Measurements from ENCODE around the gene RBM22.

Gene RBM22

DNA sequence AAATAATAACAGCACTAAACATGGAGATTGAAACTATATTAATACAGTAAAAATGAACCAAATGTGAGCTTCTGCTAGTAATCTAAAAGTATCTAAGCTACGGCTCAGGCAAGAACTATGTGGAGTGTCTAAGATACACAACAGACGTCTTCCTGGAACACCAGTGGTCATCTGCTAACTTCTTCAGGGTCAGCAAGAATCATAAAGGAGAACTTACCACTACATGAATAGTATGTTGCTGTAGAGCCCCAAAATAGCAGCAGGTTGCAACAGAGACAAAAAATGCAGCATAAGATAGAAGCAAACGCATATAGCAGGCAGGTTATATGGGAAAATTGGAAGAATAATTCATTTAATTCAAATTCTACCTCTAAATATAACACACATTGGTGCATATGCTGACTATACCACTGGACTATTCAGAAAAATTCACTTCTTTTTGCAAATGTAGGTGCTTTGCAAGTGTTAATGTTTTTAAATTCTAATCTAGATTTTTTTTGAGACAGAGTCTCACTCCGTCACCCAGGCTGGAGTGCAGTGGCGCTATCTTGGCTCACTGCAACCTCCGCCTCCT is 30.9 kb upstream of the RBM22 start:
- no peak overlapping the region for H3K4me3 ChIP-seq (ENCODE audit: low read length)
- TF ChIP-seq, protein P1, sequence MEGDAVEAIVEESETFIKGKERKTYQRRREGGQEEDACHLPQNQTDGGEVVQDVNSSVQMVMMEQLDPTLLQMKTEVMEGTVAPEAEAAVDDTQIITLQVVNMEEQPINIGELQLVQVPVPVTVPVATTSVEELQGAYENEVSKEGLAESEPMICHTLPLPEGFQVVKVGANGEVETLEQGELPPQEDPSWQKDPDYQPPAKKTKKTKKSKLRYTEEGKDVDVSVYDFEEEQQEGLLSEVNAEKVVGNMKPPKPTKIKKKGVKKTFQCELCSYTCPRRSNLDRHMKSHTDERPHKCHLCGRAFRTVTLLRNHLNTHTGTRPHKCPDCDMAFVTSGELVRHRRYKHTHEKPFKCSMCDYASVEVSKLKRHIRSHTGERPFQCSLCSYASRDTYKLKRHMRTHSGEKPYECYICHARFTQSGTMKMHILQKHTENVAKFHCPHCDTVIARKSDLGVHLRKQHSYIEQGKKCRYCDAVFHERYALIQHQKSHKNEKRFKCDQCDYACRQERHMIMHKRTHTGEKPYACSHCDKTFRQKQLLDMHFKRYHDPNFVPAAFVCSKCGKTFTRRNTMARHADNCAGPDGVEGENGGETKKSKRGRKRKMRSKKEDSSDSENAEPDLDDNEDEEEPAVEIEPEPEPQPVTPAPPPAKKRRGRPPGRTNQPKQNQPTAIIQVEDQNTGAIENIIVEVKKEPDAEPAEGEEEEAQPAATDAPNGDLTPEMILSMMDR (IDR thresholded peaks at IDR 0.05; ENCODE audit: insufficient read depth, low read depth, low read length, missing control alignments) = no peak
- DNase-seq (ENCODE audit: low read depth) = no peak

DNA sequence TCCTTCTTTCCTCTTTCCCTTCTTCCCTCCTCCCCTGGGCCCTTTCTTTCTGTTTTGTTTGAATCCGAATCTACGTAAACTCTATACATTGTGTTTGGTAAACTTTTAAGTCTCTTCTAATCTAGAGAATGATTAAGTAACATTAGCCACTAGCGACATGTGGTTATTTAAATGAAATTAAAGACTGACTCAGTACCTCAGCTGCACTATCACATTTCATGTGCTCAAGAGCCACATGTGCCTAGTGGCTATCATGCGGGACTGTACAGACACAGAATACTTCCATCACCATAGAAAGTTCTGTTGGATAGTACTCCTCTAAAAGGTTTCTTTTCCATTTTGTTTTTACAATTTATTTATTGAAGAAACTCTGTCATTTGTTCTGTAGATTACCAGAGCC is 29.0 kb upstream of the RBM22 start:
- no peak overlapping the region for H3K4me3 ChIP-seq (ENCODE audit: low read length)
- TF ChIP-seq, protein P1 (IDR thresholded peaks at IDR 0.05; ENCODE audit: insufficient read depth, low read depth, low read length, missing control alignments) = no peak
- DNase-seq (ENCODE audit: low read depth) = no peak

DNA sequence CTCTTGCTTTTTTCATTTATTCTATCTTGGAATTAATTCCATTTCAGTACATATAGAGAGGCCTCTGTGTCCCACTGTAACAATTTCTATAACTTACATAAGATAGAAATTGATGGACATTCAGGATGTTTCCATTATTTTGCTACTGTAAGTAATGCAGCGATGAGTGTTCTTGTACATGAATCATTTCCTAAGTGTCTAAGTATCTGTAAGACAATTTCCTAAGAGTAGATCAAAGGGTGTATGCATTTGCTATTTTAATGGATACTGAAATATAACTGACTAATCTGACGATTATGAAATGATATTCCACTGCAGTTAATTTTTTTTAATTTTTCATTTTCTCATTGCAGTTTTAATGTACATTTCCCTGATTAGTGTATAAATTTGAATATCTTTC is 23.0 kb upstream of the RBM22 start:
- TF ChIP-seq, protein P1 (IDR thresholded peaks at IDR 0.05; ENCODE audit: insufficient read depth, low read depth, low read length, missing control alignments) = no peak
- DNase-seq (ENCODE audit: low read depth) = peak; percentile 18
- H3K4me3 ChIP-seq (ENCODE audit: low read length) = no peak overlapping the region

DNA sequence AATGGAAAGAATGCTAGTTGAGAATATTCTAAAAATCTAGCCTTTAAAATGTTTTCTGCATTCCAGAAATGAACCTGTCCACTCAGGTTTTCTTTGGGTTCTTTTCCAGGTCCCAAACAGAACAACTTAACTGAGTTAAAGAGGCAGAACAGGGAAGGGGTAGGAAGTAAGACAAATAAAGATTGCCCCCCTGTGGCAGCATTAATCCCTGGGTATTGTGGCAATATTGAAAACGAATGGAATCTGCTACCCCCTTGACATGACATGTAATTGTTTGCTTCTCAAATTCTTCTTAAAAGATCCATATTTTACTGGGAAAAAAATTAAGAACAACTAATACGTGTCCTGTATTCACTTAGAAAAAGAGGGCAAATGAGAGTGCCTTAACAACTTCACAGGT is 9.3 kb upstream of the RBM22 start:
- peak; percentile 11 for DNase-seq (ENCODE audit: low read depth)
- TF ChIP-seq, protein P1 (IDR thresholded peaks at IDR 0.05; ENCODE audit: insufficient read depth, low read depth, low read length, missing control alignments) = peak; percentile 27

DNA sequence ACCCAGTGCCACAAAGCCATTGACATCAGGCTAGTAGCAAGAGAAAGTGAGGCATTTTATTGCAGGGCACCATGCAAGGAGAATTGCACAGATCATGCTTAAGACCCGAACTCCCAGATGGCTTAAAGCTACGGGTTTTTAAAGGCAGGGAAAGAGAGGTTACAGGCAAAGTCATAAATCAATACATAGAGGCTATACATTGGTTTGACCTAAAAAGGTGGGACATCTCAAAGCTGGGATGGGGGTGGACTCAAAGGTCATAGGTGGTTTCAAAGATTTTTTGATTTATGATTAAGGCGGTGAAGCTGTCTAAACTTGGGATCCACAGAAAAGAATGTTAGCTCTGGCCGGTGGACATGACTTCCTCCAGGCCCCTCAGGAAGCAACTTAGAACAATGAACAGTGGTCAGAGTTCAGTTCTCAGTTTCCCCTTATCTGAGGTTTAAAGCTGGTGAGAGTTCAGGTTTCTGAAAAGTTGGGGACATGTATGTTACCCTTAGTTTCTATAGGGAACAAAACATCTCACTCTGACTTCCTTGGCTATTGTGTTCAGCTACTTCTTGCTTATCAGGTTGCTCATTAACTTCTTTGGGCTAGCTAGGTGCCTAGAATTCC is 6.0 kb upstream of the RBM22 start:
- TF ChIP-seq, protein P1 (IDR thresholded peaks at IDR 0.05; ENCODE audit: insufficient read depth, low read depth, low read length, missing control alignments) = no peak
- DNase-seq (ENCODE audit: low read depth) = no peak
- H3K4me3 ChIP-seq (ENCODE audit: low read length) = no peak overlapping the region

More for the DNA sequence above, 9.3 kb upstream of the RBM22 start:
- no peak overlapping the region for H3K4me3 ChIP-seq (ENCODE audit: low read length)

DNA sequence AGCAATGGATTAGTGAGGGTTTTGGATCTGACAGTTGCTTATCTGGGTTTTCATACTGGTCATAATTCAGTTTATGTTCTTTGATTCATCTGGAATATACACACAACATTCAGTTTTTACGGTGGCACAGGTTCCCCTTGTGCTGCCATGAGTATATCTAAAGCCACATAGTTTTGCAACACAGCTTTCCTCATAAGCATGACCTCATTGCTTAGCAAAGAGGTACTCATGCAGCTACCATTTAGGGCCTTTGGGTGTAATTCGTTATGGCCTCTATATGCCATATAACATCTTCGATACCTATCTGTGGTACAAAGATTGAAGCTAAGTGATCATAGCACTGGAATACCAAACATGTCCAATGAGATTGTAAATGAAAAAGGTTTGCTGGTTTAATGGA is 2.9 kb upstream of the RBM22 start:
- DNase-seq (ENCODE audit: low read depth) = peak; percentile 50
- TF ChIP-seq, protein P1 (IDR thresholded peaks at IDR 0.05; ENCODE audit: insufficient read depth, low read depth, low read length, missing control alignments) = no peak
- no peak overlapping the region for H3K4me3 ChIP-seq (ENCODE audit: low read length)

DNA sequence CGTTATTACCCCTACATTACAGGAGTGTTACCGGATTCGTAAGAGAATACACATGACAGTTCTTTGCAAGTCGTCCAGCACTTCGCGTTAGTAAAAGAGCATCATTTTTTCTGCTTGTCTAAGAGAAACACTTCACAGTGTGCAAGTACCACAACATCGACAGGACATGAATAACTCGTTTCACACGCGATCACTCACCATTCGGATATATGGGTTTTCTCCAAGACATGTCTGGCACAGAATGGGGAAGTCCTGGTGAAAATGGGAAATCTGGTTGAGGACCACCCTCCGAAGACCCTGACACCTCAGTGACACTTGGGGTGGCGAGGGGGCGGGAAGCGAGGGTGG is 642 bp downstream of the RBM22 start:
- DNase-seq (ENCODE audit: low read depth) = no peak
- H3K4me3 ChIP-seq (ENCODE audit: low read length) = peak overlapping the region; percentile 93
- TF ChIP-seq, protein P1 (IDR thresholded peaks at IDR 0.05; ENCODE audit: insufficient read depth, low read depth, low read length, missing control alignments) = no peak
